ENCODE data around the gene SLC39A11. TPM values are rescaled to one million over a fixed set of nuclear protein-coding genes. Genes with fewer than 3 reads are reported as not detected.
"Not testable (repeated sequence)": the region's sequence is repeated elsewhere in the genome, so short reads cannot be mapped to it uniquely, and the experiment has no call there.

SLC39A11 gene
- total and polyA plus RNA-seq, 5 donors from 2014 or later: 9.3 to 32.2 (median 11.9) TPM

DNA sequence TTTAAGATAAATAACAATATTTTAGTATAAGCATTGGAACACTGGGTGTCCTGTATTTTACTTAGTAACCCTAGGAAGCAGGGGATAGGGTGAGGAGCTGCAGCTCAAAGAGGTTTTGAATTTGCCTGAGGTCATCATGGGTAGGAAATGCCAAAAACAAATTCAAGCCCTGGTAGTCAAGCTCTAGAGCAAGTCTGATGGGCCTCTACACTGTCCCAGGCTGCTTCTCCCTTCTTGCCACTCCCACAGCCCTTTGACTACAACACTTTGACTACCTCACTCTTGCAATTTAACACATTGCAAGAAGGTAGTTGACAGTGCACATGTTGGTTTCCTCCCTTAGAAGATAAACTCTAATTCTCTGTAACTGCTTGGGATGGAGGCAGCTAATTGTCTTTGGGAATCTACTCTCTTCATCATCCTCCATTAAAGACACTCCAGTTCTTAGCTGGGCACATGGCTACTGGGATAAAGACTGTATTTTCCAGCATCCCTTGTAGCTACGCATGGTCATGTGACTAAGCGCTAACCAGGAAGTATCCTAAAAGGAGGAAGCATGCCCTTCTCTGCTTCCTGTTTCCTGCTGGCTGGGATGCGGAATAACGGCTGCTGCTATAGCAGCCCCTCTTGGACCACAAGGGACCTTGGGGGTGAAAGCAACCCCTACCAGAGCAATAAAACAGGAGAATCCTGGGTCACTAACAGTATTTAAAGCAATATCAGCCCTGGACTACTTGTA lies 41.6 kb upstream of the SLC39A11 start:
- Mint-ChIP-seq H3K4me1 (no peaks in the 10 kb centered on the region), H3K27me3 (peaks cover 11% of the 10 kb centered on the region), H3K4me3 (no peak overlapping the region), H3K9me3 (no peaks in the 10 kb centered on the region), H3K27ac (peak overlapping the region in 1 of 3 donors; percentile 38), H3K36me3 (no peaks in the 10 kb centered on the region)
- DNase-seq (no peak), ATAC-seq (ENCODE audit: low read depth in 2 of 2) (no peak)
- no peak overlapping the region for H3K27ac ChIP-seq (ENCODE audit: insufficient read depth, low read length, poor library complexity, severe bottlenecking)
- H3K4me1 ChIP-seq (ENCODE audit: control insufficient read depth, insufficient read depth, low read length, poor library complexity, severe bottlenecking): no peaks in the 10 kb centered on the region
- H3K4me3 ChIP-seq (ENCODE audit: low read depth, low read length): no peak overlapping the region
- H3K36me3 ChIP-seq (ENCODE audit: control insufficient read depth, insufficient read depth, low read length): no peaks in the 10 kb centered on the region
- H3K27me3 ChIP-seq (ENCODE audit: control insufficient read depth, insufficient read depth, low read length): no peaks in the 10 kb centered on the region
- H3K9me3 ChIP-seq (ENCODE audit: control insufficient read depth in 2 of 2, low read length in 2 of 2): no peaks in the 10 kb centered on the region

DNA sequence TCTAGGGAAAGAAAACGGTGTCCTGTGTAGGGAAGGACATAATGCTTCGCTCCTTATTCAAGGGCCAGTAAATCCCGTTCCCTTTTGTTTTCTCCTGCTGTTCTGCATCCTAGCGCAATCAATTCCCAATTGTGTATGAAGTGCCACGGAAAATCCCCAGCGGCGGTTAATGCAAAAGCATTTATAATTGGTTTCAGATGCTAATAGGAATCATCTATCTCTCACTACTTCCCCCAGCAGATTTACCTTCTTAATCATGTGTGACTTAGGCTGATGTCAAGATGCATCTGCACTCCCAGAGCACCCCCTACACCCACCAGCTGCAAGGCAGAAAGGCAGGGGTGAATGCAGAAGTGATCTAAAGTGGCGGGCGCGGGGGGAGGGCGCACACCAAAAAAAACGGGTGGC lies 39.6 kb upstream of the SLC39A11 start:
- Mint-ChIP-seq H3K9me3 (no peaks in the 10 kb centered on the region), H3K27me3 (peaks cover 11% of the 10 kb centered on the region), H3K36me3 (no peaks in the 10 kb centered on the region), H3K4me1 (no peaks in the 10 kb centered on the region), H3K27ac (no peak overlapping the region), H3K4me3 (no peak overlapping the region)
- Histone ChIP-seq H3K9me3 (ENCODE audit: control insufficient read depth in 2 of 2, low read length in 2 of 2) (no peaks in the 10 kb centered on the region), H3K27ac (ENCODE audit: insufficient read depth, low read length, poor library complexity, severe bottlenecking) (no peak overlapping the region), H3K27me3 (ENCODE audit: control insufficient read depth, insufficient read depth, low read length) (no peaks in the 10 kb centered on the region), H3K4me1 (ENCODE audit: control insufficient read depth, insufficient read depth, low read length, poor library complexity, severe bottlenecking) (no peaks in the 10 kb centered on the region), H3K36me3 (ENCODE audit: control insufficient read depth, insufficient read depth, low read length) (no peaks in the 10 kb centered on the region), H3K4me3 (ENCODE audit: low read depth, low read length) (no peak overlapping the region)
- ATAC-seq (ENCODE audit: low read depth in 2 of 2): no peak
- DNase-seq: no peak

DNA sequence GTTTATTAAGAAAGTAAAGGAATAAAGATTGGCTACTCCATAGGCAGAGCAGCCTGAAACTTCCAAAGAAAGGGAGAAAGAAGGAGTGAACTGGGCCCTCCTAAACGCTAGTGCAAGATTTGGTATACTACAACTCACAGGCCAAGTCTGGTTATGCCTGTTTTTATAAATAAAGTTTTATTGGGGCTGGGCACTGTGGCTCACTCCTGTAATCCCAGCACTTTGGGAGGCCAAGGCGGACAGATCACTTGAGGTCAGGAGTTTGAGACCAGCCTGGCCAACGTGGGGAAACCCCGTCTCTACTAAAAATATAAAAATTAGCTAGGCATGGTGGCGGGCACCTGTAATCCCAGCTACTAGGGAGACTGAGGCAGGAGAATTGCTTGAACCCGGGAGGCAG lies 39.0 kb upstream of the SLC39A11 start:
- H3K4me1 ChIP-seq (ENCODE audit: control insufficient read depth, insufficient read depth, low read length, poor library complexity, severe bottlenecking); H3K36me3 Mint-ChIP-seq; H3K4me3 ChIP-seq (ENCODE audit: low read depth, low read length); H3K4me3 Mint-ChIP-seq; ATAC-seq (ENCODE audit: low read depth in 2 of 2); H3K9me3 Mint-ChIP-seq; H3K27me3 ChIP-seq (ENCODE audit: control insufficient read depth, insufficient read depth, low read length); H3K4me1 Mint-ChIP-seq; H3K9me3 ChIP-seq (ENCODE audit: control insufficient read depth in 2 of 2, low read length in 2 of 2); H3K27ac ChIP-seq (ENCODE audit: insufficient read depth, low read length, poor library complexity, severe bottlenecking); H3K36me3 ChIP-seq (ENCODE audit: control insufficient read depth, insufficient read depth, low read length); DNase-seq; H3K27ac Mint-ChIP-seq: not testable (repeated sequence)
- H3K27me3 Mint-ChIP-seq: peaks cover 11% of the 10 kb centered on the region

DNA sequence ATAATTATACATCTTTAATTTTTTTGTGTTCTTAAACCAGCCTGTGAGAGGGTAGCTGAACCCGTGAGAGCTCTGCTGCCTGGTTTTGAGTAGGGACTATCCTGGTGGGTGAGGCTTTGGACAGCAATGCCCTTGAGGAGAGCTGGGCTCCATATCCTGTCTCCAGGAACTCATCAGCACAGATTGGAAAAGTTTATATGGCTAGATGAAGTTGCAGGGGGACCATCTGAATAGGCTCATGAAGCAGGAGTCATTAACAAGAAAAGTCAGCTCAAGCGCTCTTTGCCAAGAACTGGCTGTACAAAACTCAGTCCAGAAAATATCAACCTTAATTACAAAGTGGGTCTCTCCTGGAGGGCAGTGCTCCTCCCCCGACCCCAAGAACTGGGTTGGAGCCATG lies 38.5 kb upstream of the SLC39A11 start:
- H3K27ac ChIP-seq (ENCODE audit: insufficient read depth, low read length, poor library complexity, severe bottlenecking): no peak overlapping the region
- Mint-ChIP-seq H3K27me3 (peaks cover 11% of the 10 kb centered on the region), H3K4me3 (no peak overlapping the region), H3K9me3 (no peaks in the 10 kb centered on the region), H3K36me3 (no peaks in the 10 kb centered on the region), H3K27ac (no peak overlapping the region), H3K4me1 (no peaks in the 10 kb centered on the region)
- ATAC-seq (ENCODE audit: low read depth in 2 of 2) (no peak), DNase-seq (no peak)
- no peaks in the 10 kb centered on the region for H3K36me3 ChIP-seq (ENCODE audit: control insufficient read depth, insufficient read depth, low read length)
- H3K4me3 ChIP-seq (ENCODE audit: low read depth, low read length): no peak overlapping the region
- no peaks in the 10 kb centered on the region for H3K4me1 ChIP-seq (ENCODE audit: control insufficient read depth, insufficient read depth, low read length, poor library complexity, severe bottlenecking)
- no peaks in the 10 kb centered on the region for H3K27me3 ChIP-seq (ENCODE audit: control insufficient read depth, insufficient read depth, low read length)
- no peaks in the 10 kb centered on the region for H3K9me3 ChIP-seq (ENCODE audit: control insufficient read depth in 2 of 2, low read length in 2 of 2)

DNA sequence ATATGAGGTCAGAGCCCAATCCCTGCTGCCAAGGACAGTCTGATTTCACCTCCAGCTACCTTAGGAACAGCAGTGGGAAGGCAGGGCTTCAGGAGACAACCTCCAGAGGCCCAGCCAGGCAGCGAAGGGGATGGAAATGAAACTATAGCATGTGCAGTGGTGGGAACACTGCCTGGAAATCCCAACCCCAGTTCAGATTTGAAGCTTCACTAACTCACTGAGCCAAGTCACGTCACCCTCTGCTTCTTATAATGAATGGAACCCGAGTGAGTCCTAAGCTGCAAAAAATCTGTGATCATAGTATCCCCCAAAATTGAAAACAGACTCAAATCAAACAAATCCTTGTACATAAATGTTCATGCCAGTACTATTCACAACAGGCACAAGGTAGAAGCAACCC lies 36.0 kb upstream of the SLC39A11 start:
- Histone ChIP-seq H3K36me3 (ENCODE audit: control insufficient read depth, insufficient read depth, low read length) (no peaks in the 10 kb centered on the region), H3K4me3 (ENCODE audit: low read depth, low read length) (no peak overlapping the region), H3K9me3 (ENCODE audit: control insufficient read depth in 2 of 2, low read length in 2 of 2) (no peaks in the 10 kb centered on the region), H3K27ac (ENCODE audit: insufficient read depth, low read length, poor library complexity, severe bottlenecking) (no peak overlapping the region), H3K4me1 (ENCODE audit: control insufficient read depth, insufficient read depth, low read length, poor library complexity, severe bottlenecking) (no peaks in the 10 kb centered on the region), H3K27me3 (ENCODE audit: control insufficient read depth, insufficient read depth, low read length) (no peaks in the 10 kb centered on the region)
- no peaks in the 10 kb centered on the region for H3K4me1 Mint-ChIP-seq
- no peak overlapping the region for H3K27ac Mint-ChIP-seq
- no peaks in the 10 kb centered on the region for H3K36me3 Mint-ChIP-seq
- H3K27me3 Mint-ChIP-seq: peaks cover 7% of the 10 kb centered on the region
- no peak for ATAC-seq (ENCODE audit: low read depth in 2 of 2)
- H3K4me3 Mint-ChIP-seq: no peak overlapping the region
- no peak for DNase-seq
- no peaks in the 10 kb centered on the region for H3K9me3 Mint-ChIP-seq

DNA sequence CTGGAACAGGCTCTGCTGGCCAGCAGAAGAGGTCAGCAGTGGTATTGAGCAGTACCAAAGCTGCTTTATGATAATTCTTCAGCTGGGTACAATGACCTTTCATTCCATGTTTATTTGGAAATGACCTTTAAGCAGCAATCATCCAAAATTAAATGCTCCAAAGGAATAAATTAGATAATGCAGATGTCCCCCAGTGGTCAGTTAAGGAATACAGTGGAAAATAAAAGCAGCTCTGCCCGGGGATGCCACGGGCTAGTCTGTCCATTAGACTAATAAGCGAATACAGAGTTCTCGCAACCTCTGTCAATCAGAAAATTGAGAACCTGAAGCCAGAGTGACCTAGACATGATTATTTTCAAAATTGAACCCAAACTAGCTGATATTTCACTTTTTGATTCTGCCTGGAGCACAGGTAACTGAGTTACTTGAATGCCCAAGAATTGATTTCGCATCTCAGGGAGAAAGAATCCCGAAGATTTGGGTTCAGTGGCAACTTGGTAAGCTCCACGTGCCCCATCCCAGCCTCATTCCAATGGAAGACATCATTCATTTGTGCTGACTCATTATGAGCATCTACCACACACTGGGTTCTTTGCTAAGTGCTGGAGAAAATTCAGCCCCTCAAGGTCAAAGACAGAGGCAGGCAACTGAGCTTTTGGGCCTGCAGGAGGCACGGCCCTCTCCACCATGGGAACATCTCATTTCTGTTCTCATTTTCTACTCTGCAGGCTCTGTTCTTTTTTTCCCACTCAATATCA lies 34.4 kb upstream of the SLC39A11 start:
- H3K4me3 ChIP-seq (ENCODE audit: low read depth, low read length): no peak overlapping the region
- Mint-ChIP-seq H3K27me3 (peaks cover 7% of the 10 kb centered on the region), H3K9me3 (no peaks in the 10 kb centered on the region), H3K36me3 (no peaks in the 10 kb centered on the region), H3K4me1 (no peaks in the 10 kb centered on the region), H3K4me3 (no peak overlapping the region), H3K27ac (peak overlapping the region in 1 of 3 donors; percentile 48)
- no peaks in the 10 kb centered on the region for H3K4me1 ChIP-seq (ENCODE audit: control insufficient read depth, insufficient read depth, low read length, poor library complexity, severe bottlenecking)
- DNase-seq: no peak
- no peaks in the 10 kb centered on the region for H3K36me3 ChIP-seq (ENCODE audit: control insufficient read depth, insufficient read depth, low read length)
- no peaks in the 10 kb centered on the region for H3K27me3 ChIP-seq (ENCODE audit: control insufficient read depth, insufficient read depth, low read length)
- no peaks in the 10 kb centered on the region for H3K9me3 ChIP-seq (ENCODE audit: control insufficient read depth in 2 of 2, low read length in 2 of 2)
- no peak overlapping the region for H3K27ac ChIP-seq (ENCODE audit: insufficient read depth, low read length, poor library complexity, severe bottlenecking)
- no peak for ATAC-seq (ENCODE audit: low read depth in 2 of 2)

DNA sequence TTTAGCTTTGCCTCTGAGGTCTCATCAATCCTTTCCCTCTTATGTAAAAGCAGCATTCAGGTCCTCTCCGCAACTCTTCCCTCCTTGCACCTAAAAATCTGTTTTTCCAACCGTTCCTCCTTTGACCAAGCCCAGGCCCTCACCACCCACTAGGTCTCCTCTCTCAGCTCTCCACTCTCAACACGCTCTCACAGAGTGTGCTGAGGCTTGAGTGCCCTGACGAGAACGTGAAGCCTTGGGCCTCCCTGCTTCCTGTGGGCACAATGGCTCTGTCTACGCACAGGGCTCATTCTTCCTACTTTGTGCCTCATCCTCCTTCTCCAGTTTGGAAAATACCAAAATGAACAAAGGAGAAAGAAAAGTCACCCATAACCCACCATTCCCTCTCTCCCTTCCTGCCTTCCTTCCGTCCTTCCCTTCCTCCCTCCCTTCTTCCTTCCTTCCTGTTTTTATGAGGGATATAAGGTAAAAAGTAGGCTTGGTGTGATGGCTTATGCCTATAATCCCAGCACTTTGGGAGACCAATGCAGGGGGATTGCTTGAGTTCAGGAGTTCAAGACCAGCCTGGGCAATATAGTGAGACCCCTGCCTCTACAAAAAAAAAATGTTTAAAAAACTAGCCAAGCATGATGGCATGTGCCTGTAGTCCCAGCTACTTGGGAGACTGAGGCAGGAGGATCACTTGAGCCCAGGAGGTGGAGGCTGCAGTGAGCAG lies 31.3 kb upstream of the SLC39A11 start:
- no peak for ATAC-seq (ENCODE audit: low read depth in 2 of 2)
- no peaks in the 10 kb centered on the region for H3K9me3 Mint-ChIP-seq
- DNase-seq: no peak
- Histone ChIP-seq H3K9me3 (ENCODE audit: control insufficient read depth in 2 of 2, low read length in 2 of 2) (no peaks in the 10 kb centered on the region), H3K27ac (ENCODE audit: insufficient read depth, low read length, poor library complexity, severe bottlenecking) (no peak overlapping the region), H3K36me3 (ENCODE audit: control insufficient read depth, insufficient read depth, low read length) (no peaks in the 10 kb centered on the region), H3K4me3 (ENCODE audit: low read depth, low read length) (no peak overlapping the region), H3K4me1 (ENCODE audit: control insufficient read depth, insufficient read depth, low read length, poor library complexity, severe bottlenecking) (no peaks in the 10 kb centered on the region), H3K27me3 (ENCODE audit: control insufficient read depth, insufficient read depth, low read length) (no peaks in the 10 kb centered on the region)
- H3K27me3 Mint-ChIP-seq: no peaks in the 10 kb centered on the region
- H3K4me3 Mint-ChIP-seq: no peak overlapping the region
- no peaks in the 10 kb centered on the region for H3K4me1 Mint-ChIP-seq
- H3K27ac Mint-ChIP-seq: peak overlapping the region in 1 of 3 donors; percentile 27
- H3K36me3 Mint-ChIP-seq: no peaks in the 10 kb centered on the region

All from CD4-positive, CD25-positive, alpha-beta regulatory T cell (primary cell).